Colonic mucosa (tissue), 4 donors: ENCODE results near the gene EFCAB8. TPM values are rescaled to one million over a fixed set of nuclear protein-coding genes. Genes with fewer than 3 reads are reported as not detected.
"Not testable (repeated sequence)": the region's sequence is repeated elsewhere in the genome, so short reads cannot be mapped to it uniquely, and the experiment has no call there.

Source experiments
- DNase-seq: peaks from one replicate; pipeline ENCODE4 v3.0.0-alpha.2; 2020
- H3K27ac ChIP-seq: fragments of 200-600 bp; one replicate; pipeline ENCODE4 v1.8.0; 2021
- H3K27me3 ChIP-seq: fragments of 200-600 bp; one replicate; pipeline ENCODE4 v1.8.0; 2021
- H3K36me3 ChIP-seq: fragments of 200-600 bp; one replicate; pipeline ENCODE4 v1.8.0; 2021
- H3K4me1 ChIP-seq: fragments of 200-600 bp; one replicate; pipeline ENCODE4 v1.8.0; 2021; ENCODE audit warnings: mild to moderate bottlenecking
- H3K4me3 ChIP-seq: fragments of 200-600 bp; one replicate; pipeline ENCODE4 v1.8.0; 2021
- H3K9ac ChIP-seq, 2 donors: one replicate each; pipeline ENCODE4 v1.7.0; 2013; ENCODE audit warnings: control low read depth in 2 of 2, low read depth in 2 of 2, low read length in 2 of 2
- H3K9me3 ChIP-seq: fragments of 200-600 bp; one replicate; pipeline ENCODE4 v1.8.0; 2021
- CTCF ChIP-seq: fragments of 200-600 bp; IDR thresholded peaks from one replicate; pipeline ENCODE4 v1.8.0; 2022; ENCODE audit warnings: antibody characterized with exemption, mild to moderate bottlenecking
- intact Hi-C: fragments of 100-400 bp; cut with DNase I; formaldehyde crosslinking; loops from one replicate; pipeline ENCODE4 v1.14.1; 2022
- total RNA-seq, 2 donors: library from RNA; stranded (reverse); fragmentation: NEBNext Ultra II Directional in 1 of 2; extraction: Animal tissue kit (Norgen Biotek cat#: 25700) in 1 of 2; gene quantifications; one replicate each; pipeline ENCODE4 v1.2.1, GENCODE V29; 2021
- donor health status: healthy.
- donor health status: DM: no; HTN: no; CAD: no.
- donor health status: DM: no; HTN: no; CAD: no.

EFCAB8 gene
- total RNA-seq, 2 donors from 2014 or later: 0.11 to 0.72 TPM

- Histone ChIP-seq H3K9me3 (no peaks in the 10 kb centered on the region), H3K9ac (no peak overlapping the region), H3K4me1 (no peaks in the 10 kb centered on the region), H3K27ac (no peak overlapping the region), H3K36me3 (peaks cover 5% of the 10 kb centered on the region), H3K27me3 (no peaks in the 10 kb centered on the region), H3K4me3 (no peak overlapping the region)
- no peak for DNase-seq
- TF ChIP-seq CTCF: no peak
- intact Hi-C loops: no loop called here
Observed at GRCh38 chr20:32849577-32849976, 9.1 kb upstream of the EFCAB8 start.

GRCh38 chr20:32855387-32855786 lies 3.3 kb upstream of the EFCAB8 start:
- DNase-seq: no peak
- H3K27me3 ChIP-seq: no peaks in the 10 kb centered on the region
- no peaks in the 10 kb centered on the region for H3K4me1 ChIP-seq
- no peak overlapping the region for H3K27ac ChIP-seq
- no peaks in the 10 kb centered on the region for H3K36me3 ChIP-seq
- intact Hi-C loops: no loop called here
- TF ChIP-seq CTCF: no peak
- no peaks in the 10 kb centered on the region for H3K9me3 ChIP-seq
- no peak overlapping the region for H3K4me3 ChIP-seq
- no peak overlapping the region for H3K9ac ChIP-seq

GRCh38 chr20:32858189-32858588 lies 534 bp upstream of the EFCAB8 start:
- Histone ChIP-seq H3K27ac (no peak overlapping the region), H3K27me3 (no peaks in the 10 kb centered on the region), H3K36me3 (no peaks in the 10 kb centered on the region), H3K4me3 (no peak overlapping the region), H3K9ac (no peak overlapping the region), H3K4me1 (no peaks in the 10 kb centered on the region), H3K9me3 (no peaks in the 10 kb centered on the region)
- no peak for DNase-seq
- intact Hi-C loops: no loop called here
- TF ChIP-seq CTCF: no peak

- intact Hi-C loops: no loop called here
- Histone ChIP-seq H3K4me1 (no peaks in the 10 kb centered on the region), H3K9me3 (no peaks in the 10 kb centered on the region), H3K9ac (no peak overlapping the region), H3K27me3 (no peaks in the 10 kb centered on the region), H3K27ac (no peak overlapping the region), H3K4me3 (no peak overlapping the region), H3K36me3 (no peaks in the 10 kb centered on the region)
- DNase-seq: no peak
- no peak for TF ChIP-seq CTCF
Observed at GRCh38 chr20:32861446-32861845, 2.7 kb downstream of the EFCAB8 start.

- no peak for TF ChIP-seq CTCF
- Histone ChIP-seq H3K27ac (no peak overlapping the region), H3K4me3 (no peak overlapping the region), H3K27me3 (no peaks in the 10 kb centered on the region), H3K4me1 (no peaks in the 10 kb centered on the region), H3K9ac (no peak overlapping the region), H3K9me3 (no peaks in the 10 kb centered on the region), H3K36me3 (no peaks in the 10 kb centered on the region)
- intact Hi-C loops: no loop called here
- no peak for DNase-seq
Observed at GRCh38 chr20:32869562-32869961, 10.8 kb downstream of the EFCAB8 start.

- intact Hi-C loops, H3K27me3 ChIP-seq, H3K9me3 ChIP-seq, DNase-seq, H3K9ac ChIP-seq, H3K36me3 ChIP-seq, H3K4me3 ChIP-seq, H3K4me1 ChIP-seq, H3K27ac ChIP-seq: not testable (repeated sequence)
Observed at GRCh38 chr20:32870526-32870925, 11.8 kb downstream of the EFCAB8 start.
